Adrenal gland (tissue), 12 donors: ENCODE results near the gene FGFR4. TPM values are rescaled to one million over a fixed set of nuclear protein-coding genes. Genes with fewer than 3 reads are reported as not detected.

ENCODE experiments used
- DNase-seq, 7 donors: peaks; one replicate each; pipeline ENCODE4 v3.0.0-alpha.2; 2019 to 2020
- H3K27ac ChIP-seq, 5 donors: fragments of 200-600 bp; sonication (generic) in 4 of 5; 1 replicate in 3 of 5; 2 replicates in 2 of 5; pipeline versions ENCODE4 v1.5.1 to v1.8.0; 2016 to 2020; ENCODE audit warnings: mild to moderate bottlenecking in 1 of 5
- H3K27me3 ChIP-seq: fragments of 200-600 bp; 2 replicates; pipeline ENCODE4 v1.8.0; 2021
- H3K36me3 ChIP-seq, 2 donors: fragments of 200-600 bp; replicated peaks in 1 of 2; 1 replicate in 1 of 2; 2 replicates in 1 of 2; pipeline versions ENCODE4 v1.5.1 to v1.8.0; 2018 to 2022
- H3K4me1 ChIP-seq, 2 donors: fragments of 200-600 bp; replicated peaks in 1 of 2; 1 replicate in 1 of 2; 2 replicates in 1 of 2; pipeline versions ENCODE4 v1.5.1 to v1.8.0; 2018 to 2021
- H3K4me3 ChIP-seq, 4 donors: fragments of 200-600 bp; sonication (generic) in 3 of 4; one replicate each; pipeline ENCODE4 v1.5.1; 2016 to 2018
- H3K9me3 ChIP-seq, 3 donors: fragments of 200-600 bp; sonication (generic) in 1 of 3; replicated peaks in 1 of 3; 1 replicate in 2 of 3; 2 replicates in 1 of 3; pipeline versions ENCODE4 v1.5.1 to v1.8.0; 2016 to 2021
- POLR2A ChIP-seq, 2 donors: fragments of 450-650 bp; IDR thresholded peaks; one replicate each; pipeline ENCODE4 v1.6.1; 2017; ENCODE audit warnings: antibody characterized with exemption in 2 of 2, mild to moderate bottlenecking in 2 of 2, moderate library complexity in 1 of 2
- WGBS, 4 donors: extraction: QIAGEN DNeasy Blood & Tissue Kit in 2 of 4; methylation state at CpG; one replicate each; pipeline versions ENCODE4 v1.1.5 to v1.1.7; 2013 to 2017; 5-methylcytosine and 5-hydroxymethylcytosine counted together
- intact Hi-C, 2 donors: fragments of 100-400 bp; cut with DNase I; formaldehyde crosslinking; loops; one replicate each; pipeline versions ENCODE4 v1.14.1 to v1.15.0; 2022 to 2023
- polyA plus RNA-seq, 3 donors: library from polyadenylated mRNA; stranded (reverse); fragments of 200-250 nt in 2 of 3; fragments of 350-450 nt in 1 of 3; fragmentation: Illumina TruSeq in 1 of 3; extraction: RNeasy Lipid Tissue Mini Kit (QIAGEN cat#74804) in 1 of 3; gene quantifications; one replicate each; pipeline ENCODE4 v1.2.3, GENCODE V29; 2013 to 2014
- total RNA-seq, 9 donors: library from RNA; depleted of rRNA in 4 of 9; stranded (reverse); fragments of >200 nt in 4 of 9; fragments of 120-200 nt in 1 of 9; fragmentation: NEBNext Ultra II Directional in 1 of 9; extraction: Animal tissue kit (Norgen Biotek cat#: 25700) in 1 of 9; gene quantifications; one replicate each; pipeline versions ENCODE4 v1.1.0 to v1.2.4, GENCODE V29; 2013 to 2023
- TF ChIP-seq, protein P1 (sequence below), 6 experiments: fragments of 450-650 bp in 4 of 6; fragments of 200-600 bp in 2 of 6; sonication (generic) in 1 of 6; IDR thresholded peaks; 1 replicate in 5 of 6; 2 replicates in 1 of 6; pipeline versions ENCODE4 v1.5.1 to v1.8.0; 2016 to 2021; ENCODE audit warnings: antibody characterized with exemption in 6 of 6, mild to moderate bottlenecking in 2 of 6, moderate library complexity in 1 of 6
- donor health status: healthy with polysubstance abuse.
- donor health status: Bipolar disorder and iron deficiency.
- donor health status: DM: yes; HTN: yes; CAD: no.
- donor health status: DM: no; HTN: no; CAD: no.
- donor health status: DM: no; HTN: no; CAD: no.
- donor health status: DM: yes; HTN: yes; CAD: no.

Gene FGFR4
- total and polyA plus RNA-seq, 12 donors = 12.3 to 106 (median 26.4) TPM

DNA sequence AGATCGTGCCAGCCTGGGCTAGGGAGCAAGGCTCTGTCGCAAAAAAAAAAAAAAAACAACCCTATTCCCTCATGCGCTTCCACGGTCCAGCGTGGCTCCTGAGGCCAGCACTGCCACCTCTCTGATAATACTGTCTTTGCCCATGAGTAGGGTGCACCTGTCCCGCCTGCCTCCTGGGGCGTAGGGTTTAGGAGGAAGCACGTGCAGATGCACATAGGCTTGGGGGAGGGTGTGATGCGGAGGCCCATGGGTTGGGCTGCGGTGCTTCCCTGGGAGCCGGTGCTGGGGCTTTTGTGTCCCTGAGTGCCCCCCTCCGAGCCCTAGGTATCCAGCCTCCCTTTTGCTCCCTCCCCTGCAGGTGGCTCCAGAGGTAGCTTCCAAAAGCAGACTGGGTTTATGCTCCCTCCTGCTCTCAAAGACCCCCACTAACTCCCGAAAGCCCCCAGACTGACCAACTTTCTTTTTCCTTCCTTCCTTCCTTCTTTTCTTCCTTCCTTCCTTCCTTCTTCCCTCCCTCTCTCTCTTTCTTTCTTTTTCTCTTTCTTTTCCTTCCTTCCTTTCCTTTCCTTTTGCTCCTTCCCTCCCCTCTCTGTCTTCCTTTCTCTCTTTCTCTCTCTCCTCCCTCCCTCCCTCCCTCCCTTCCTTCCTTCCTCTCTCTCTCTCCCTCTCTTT lies 12.8 kb downstream of the FGFR4 start:
- Histone ChIP-seq H3K4me1 (peaks cover 20 to 27% of the 10 kb centered on the region in 2 donors), H3K27ac (no peak overlapping the region), H3K27me3 (no peaks in the 10 kb centered on the region), H3K36me3 (no peaks in the 10 kb centered on the region), H3K9me3 (no peaks in the 10 kb centered on the region), H3K4me3 (no peak overlapping the region)
- no peak for DNase-seq
- 82 to 88% (median 83%) methylated on average over 13 of the region's 13 CpGs for WGBS, 4 donors
- intact Hi-C loops = loop anchor here in 1 of 2 donors (10.0 kb wide), 1 partner anchor 445 kb away; no protein-coding TSS in a partner anchor
- TF ChIP-seq, protein P1, sequence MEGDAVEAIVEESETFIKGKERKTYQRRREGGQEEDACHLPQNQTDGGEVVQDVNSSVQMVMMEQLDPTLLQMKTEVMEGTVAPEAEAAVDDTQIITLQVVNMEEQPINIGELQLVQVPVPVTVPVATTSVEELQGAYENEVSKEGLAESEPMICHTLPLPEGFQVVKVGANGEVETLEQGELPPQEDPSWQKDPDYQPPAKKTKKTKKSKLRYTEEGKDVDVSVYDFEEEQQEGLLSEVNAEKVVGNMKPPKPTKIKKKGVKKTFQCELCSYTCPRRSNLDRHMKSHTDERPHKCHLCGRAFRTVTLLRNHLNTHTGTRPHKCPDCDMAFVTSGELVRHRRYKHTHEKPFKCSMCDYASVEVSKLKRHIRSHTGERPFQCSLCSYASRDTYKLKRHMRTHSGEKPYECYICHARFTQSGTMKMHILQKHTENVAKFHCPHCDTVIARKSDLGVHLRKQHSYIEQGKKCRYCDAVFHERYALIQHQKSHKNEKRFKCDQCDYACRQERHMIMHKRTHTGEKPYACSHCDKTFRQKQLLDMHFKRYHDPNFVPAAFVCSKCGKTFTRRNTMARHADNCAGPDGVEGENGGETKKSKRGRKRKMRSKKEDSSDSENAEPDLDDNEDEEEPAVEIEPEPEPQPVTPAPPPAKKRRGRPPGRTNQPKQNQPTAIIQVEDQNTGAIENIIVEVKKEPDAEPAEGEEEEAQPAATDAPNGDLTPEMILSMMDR (IDR thresholded peaks at IDR 0.05) = no peak
- TF ChIP-seq POLR2A (IDR thresholded peaks at IDR 0.05) = no peak

DNA sequence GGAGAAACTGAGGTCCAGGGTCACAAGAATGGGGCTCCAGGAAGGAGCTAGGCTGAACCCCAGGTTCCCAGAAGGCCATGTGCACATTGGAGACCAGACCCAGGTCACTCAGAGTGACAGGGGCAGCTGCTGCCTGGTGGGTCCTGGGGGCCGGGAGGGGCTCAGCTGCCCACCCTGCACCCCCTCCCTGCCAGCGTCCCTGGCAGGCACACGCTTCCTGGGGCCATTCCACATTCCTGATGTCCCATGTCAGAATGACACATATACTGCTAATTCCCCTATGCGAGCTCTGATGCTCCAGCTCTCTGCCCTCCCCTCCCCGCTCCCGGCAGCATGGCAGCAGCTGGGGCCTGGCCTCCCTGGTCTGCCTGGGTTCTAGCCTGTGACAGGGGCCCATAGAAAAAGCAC lies 14.0 kb downstream of the FGFR4 start:
- Histone ChIP-seq H3K4me3 (no peak overlapping the region), H3K4me1 (peaks cover 11 to 17% of the 10 kb centered on the region in 2 donors), H3K36me3 (no peaks in the 10 kb centered on the region), H3K27ac (no peak overlapping the region), H3K27me3 (no peaks in the 10 kb centered on the region), H3K9me3 (no peaks in the 10 kb centered on the region)
- no peak for DNase-seq
- TF ChIP-seq POLR2A (IDR thresholded peaks at IDR 0.05) = no peak
- TF ChIP-seq, protein P1 (IDR thresholded peaks at IDR 0.05) = no peak
- intact Hi-C loops = no loop called here
- WGBS, 4 donors = 50 to 80% (median 63%) methylated on average over 2 to 6 of the region's 6 CpGs

DNA sequence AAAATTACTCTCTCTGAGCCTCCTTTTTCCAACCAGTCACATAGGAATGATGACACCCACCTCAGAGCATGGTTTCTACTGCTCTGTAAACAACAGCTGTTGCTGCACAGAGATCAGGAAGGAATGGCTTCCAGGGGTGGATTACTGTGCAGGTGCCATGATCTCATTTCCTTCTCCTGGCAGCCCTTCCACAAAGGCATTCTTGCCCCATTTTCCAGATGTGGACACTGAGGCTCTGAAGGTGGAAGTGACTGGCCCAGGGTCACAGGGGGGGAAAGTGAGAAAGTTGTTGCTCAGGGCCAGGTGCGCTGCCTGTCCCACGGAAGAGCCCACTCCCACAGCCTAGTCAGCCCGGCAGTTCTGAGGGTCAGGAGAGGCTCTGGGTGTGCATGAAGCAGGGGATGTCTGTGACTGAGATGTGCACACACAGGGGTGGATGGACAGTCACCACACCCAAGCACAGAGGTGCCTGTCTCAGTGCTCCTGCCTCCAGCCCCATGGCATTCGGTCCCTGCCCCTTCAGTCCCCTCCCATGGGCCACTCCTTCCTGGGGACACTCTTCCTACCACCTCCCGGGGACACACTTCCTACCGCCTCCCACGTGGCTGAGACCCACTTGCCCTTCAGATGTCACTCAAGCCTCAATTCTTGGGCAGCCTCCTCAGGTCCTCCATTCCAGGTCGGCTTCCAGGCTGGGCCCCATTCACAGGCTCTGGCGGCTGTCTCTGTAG lies 17.0 kb downstream of the FGFR4 start:
- intact Hi-C loops = no loop called here
- TF ChIP-seq, protein P1 (IDR thresholded peaks at IDR 0.05) = no peak
- no peak for TF ChIP-seq POLR2A (IDR thresholded peaks at IDR 0.05)
- 56 to 71% (median 59%) methylated on average over 8 to 9 of the region's 9 CpGs for WGBS, 4 donors
- Histone ChIP-seq H3K36me3 (no peaks in the 10 kb centered on the region), H3K27ac (no peak overlapping the region), H3K4me1 (peaks cover 0 to 3% of the 10 kb centered on the region in 2 donors), H3K9me3 (no peaks in the 10 kb centered on the region), H3K27me3 (no peaks in the 10 kb centered on the region), H3K4me3 (no peak overlapping the region)
- DNase-seq = no peak

DNA sequence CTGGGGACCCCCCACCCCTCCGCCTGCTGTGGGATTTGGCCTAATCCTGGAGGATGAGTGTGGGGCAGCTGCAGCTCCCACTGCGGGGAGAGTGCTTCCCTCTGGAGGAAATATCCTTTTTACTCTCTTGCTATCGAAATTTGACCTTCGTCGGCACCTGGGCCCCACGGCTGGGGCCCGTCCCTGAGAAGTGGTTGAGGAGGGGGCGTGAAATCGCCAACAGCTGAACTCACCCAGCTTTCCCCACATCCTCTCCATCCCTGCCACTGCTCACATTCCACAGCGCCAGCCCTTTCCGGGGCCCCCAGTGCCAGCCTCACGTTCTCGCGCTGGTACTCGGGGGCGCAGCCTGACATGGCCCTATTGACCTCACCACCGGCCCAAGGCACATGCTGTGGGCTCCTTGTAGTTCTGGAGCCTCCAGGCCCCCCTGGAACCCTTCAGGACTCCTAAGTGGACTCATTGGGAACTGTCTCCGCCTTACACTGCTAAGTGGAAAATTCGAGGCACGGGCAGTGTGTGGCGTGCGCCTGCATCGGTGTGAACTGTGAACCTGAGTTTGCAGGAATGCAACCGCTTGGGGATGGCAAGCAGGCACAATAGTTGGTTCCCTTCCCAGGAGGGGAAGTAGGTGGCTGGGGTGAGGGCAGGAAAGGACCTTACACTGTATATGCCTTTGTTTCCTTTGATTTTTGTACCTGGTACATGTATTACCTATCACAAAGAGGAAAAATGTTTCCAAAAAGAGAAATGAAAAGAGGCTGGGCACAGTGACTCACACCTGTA lies 19.2 kb downstream of the FGFR4 start:
- no peak overlapping the region for H3K4me3 ChIP-seq
- H3K36me3 ChIP-seq = no peaks in the 10 kb centered on the region
- DNase-seq = no peak
- WGBS, 4 donors = 73 to 88% (median 83%) methylated on average over 22 to 24 of the region's 24 CpGs
- H3K27ac ChIP-seq = no peak overlapping the region
- TF ChIP-seq, protein P1 (IDR thresholded peaks at IDR 0.05) = no peak
- no peak for TF ChIP-seq POLR2A (IDR thresholded peaks at IDR 0.05)
- intact Hi-C loops = no loop called here
- no peaks in the 10 kb centered on the region for H3K9me3 ChIP-seq
- H3K27me3 ChIP-seq = no peaks in the 10 kb centered on the region
- peaks cover 0 to 5% of the 10 kb centered on the region in 2 donors for H3K4me1 ChIP-seq
